Measurements from ENCODE around the gene CERS2. TPM values are rescaled to one million over a fixed set of nuclear protein-coding genes. Genes with fewer than 3 reads are reported as not detected.

The CERS2 gene
- total RNA-seq, 1 experiment from 2014 or later: 348 TPM

- no peak overlapping the region for H3K4me3 ChIP-seq (ENCODE audit: low read depth in 2 of 2, low read length in 2 of 2)
- H3K9me3 ChIP-seq (ENCODE audit: control insufficient read depth, insufficient read depth, low read depth, low read length): no peaks in the 10 kb centered on the region
- no peak for TF ChIP-seq TCF7L2 (IDR thresholded peaks at IDR 0.05; ENCODE audit: low read depth, low read length)
- TF ChIP-seq POLR2AphosphoS5 (IDR thresholded peaks at IDR 0.05; ENCODE audit: low read depth, low read length): no peak
- TF ChIP-seq REST (IDR thresholded peaks at IDR 0.05; ENCODE audit: insufficient read depth in 1 of 2, low read depth in 2 of 2, low read length in 1 of 2): no peak
- no peak for TF ChIP-seq CTCF (IDR thresholded peaks at IDR 0.05)
- no peak for TF ChIP-seq SIN3A (IDR thresholded peaks at IDR 0.05; ENCODE audit: borderline replicate concordance, insufficient read depth, low read depth, low read length)
- no peaks in the 10 kb centered on the region for H3K36me3 ChIP-seq (ENCODE audit: control insufficient read depth, insufficient read depth, low read length)
- POLR2A ChIA-PET: no interaction called here
- DNase-seq (ENCODE audit: low read depth, low spot score) (no peak), ATAC-seq (no peak)
- H3K27ac ChIP-seq (ENCODE audit: low read length): no peak overlapping the region
- no peaks in the 10 kb centered on the region for H3K27me3 ChIP-seq (ENCODE audit: control insufficient read depth, insufficient read depth, low read length)
- H3K4me1 ChIP-seq (ENCODE audit: control insufficient read depth, insufficient read depth, low read length): peaks cover 5% of the 10 kb centered on the region; the same call in 1 of the 2 replicates
- CTCF ChIA-PET: no interaction called here
- in situ Hi-C loops (cut with HindIII; ENCODE audit: low pct_unique_long_range_greater_than_20kb, low sequenced_read_pairs): no loop called here
- no TSS peak for BruUV-seq (replicated peaks)
- intact Hi-C loops (cut with micrococcal nuclease; ENCODE audit: unreplicated experiment): no loop called here
Observed at GRCh38 chr1:150997949-150998348, 23.3 kb upstream of the CERS2 start.

GRCh38 chr1:150997126-150997872 lies 22.7 kb upstream of the CERS2 start:
- H3K4me1 ChIP-seq (ENCODE audit: control insufficient read depth, insufficient read depth, low read length): peaks cover 5% of the 10 kb centered on the region; the same call in 1 of the 2 replicates
- CTCF ChIA-PET: interaction anchor here (1.1 to 1.8 kb wide), 4 partner anchors 8 to 39 kb away, joined by 4 to 8 read pairs (median 5); no protein-coding TSS in a partner anchor
- no peak for ATAC-seq
- DNase-seq (ENCODE audit: low read depth, low spot score): no peak
- no peak overlapping the region for H3K27ac ChIP-seq (ENCODE audit: low read length)
- no peaks in the 10 kb centered on the region for H3K27me3 ChIP-seq (ENCODE audit: control insufficient read depth, insufficient read depth, low read length)
- H3K9me3 ChIP-seq (ENCODE audit: control insufficient read depth, insufficient read depth, low read depth, low read length): no peaks in the 10 kb centered on the region
- in situ Hi-C loops (cut with HindIII; ENCODE audit: low pct_unique_long_range_greater_than_20kb, low sequenced_read_pairs): no loop called here
- TF ChIP-seq CTCF (IDR thresholded peaks at IDR 0.05) (no peak), POLR2AphosphoS5 (IDR thresholded peaks at IDR 0.05; ENCODE audit: low read depth, low read length) (no peak), REST (IDR thresholded peaks at IDR 0.05; ENCODE audit: insufficient read depth in 1 of 2, low read depth in 2 of 2, low read length in 1 of 2) (no peak), TCF7L2 (IDR thresholded peaks at IDR 0.05; ENCODE audit: low read depth, low read length) (no peak), SIN3A (IDR thresholded peaks at IDR 0.05; ENCODE audit: borderline replicate concordance, insufficient read depth, low read depth, low read length) (no peak)
- intact Hi-C loops (cut with micrococcal nuclease; ENCODE audit: unreplicated experiment): no loop called here
- no peak overlapping the region for H3K4me3 ChIP-seq (ENCODE audit: low read depth in 2 of 2, low read length in 2 of 2)
- POLR2A ChIA-PET: no interaction called here
- H3K36me3 ChIP-seq (ENCODE audit: control insufficient read depth, insufficient read depth, low read length): no peaks in the 10 kb centered on the region
- BruUV-seq (replicated peaks): no TSS peak

Data from Panc1 (cell line).